Measurements from ENCODE around the gene ISG15.
"Not testable (repeated sequence)": the region's sequence is repeated elsewhere in the genome, so short reads cannot be mapped to it uniquely, and the experiment has no call there.

ISG15 gene

GRCh38 chr1:999725-1000356 lies 13.5 kb upstream of the ISG15 start, which contains the start of gene HES4:
Gene HES4 (minus strand): TSS chr1:1000097. CDS start chr1:999973, 124 bp downstream.
- peak within 1 kb of the TSS; percentile 12 for H3K9ac ChIP-seq (ENCODE audit: low read length)

GRCh38 chr1:1000357-1001056 lies 12.8 kb upstream of the ISG15 start:
- no peaks in the 10 kb centered on the region for H3K9me3 ChIP-seq (ENCODE audit: control insufficient read depth, low read depth, low read length)
- H3K27me3 ChIP-seq (ENCODE audit: control insufficient read depth, insufficient read depth, low read length) = peaks cover 100% of the 10 kb centered on the region
- H3K27ac ChIP-seq (ENCODE audit: low read length) = no peak overlapping the region
- peaks cover 8% of the 10 kb centered on the region for H3K4me1 ChIP-seq (ENCODE audit: control insufficient read depth, low read depth, low read length)
- peak overlapping the region; percentile 44 for H3K4me3 ChIP-seq (ENCODE audit: low read length)
- H3K9ac ChIP-seq (ENCODE audit: low read length) = peak overlapping the region; percentile 12
- no peaks in the 10 kb centered on the region for H3K36me3 ChIP-seq (ENCODE audit: control insufficient read depth, low read depth, low read length)

More at GRCh38 chr1:999725-1000356, 13.5 kb upstream of the ISG15 start, which contains the start of gene HES4:
- H3K27me3 ChIP-seq (ENCODE audit: control insufficient read depth, insufficient read depth, low read length) = peaks cover 100% of the 10 kb centered on the region
- H3K4me3 ChIP-seq (ENCODE audit: low read length) = peak within 1 kb of the TSS; percentile 44
- peaks cover 1% of the 10 kb centered on the region for H3K4me1 ChIP-seq (ENCODE audit: control insufficient read depth, low read depth, low read length)
- no peaks in the 10 kb centered on the region for H3K9me3 ChIP-seq (ENCODE audit: control insufficient read depth, low read depth, low read length)
- no peak within 1 kb of the TSS for H3K27ac ChIP-seq (ENCODE audit: low read length)
- H3K36me3 ChIP-seq (ENCODE audit: control insufficient read depth, low read depth, low read length) = no peaks in the 10 kb centered on the region

- H3K36me3 ChIP-seq (ENCODE audit: control insufficient read depth, low read depth, low read length) = no peaks in the 10 kb centered on the region
- H3K4me1 ChIP-seq (ENCODE audit: control insufficient read depth, low read depth, low read length) = peaks cover 8% of the 10 kb centered on the region
- no peak overlapping the region for H3K9ac ChIP-seq (ENCODE audit: low read length)
- H3K27me3 ChIP-seq (ENCODE audit: control insufficient read depth, insufficient read depth, low read length) = peaks cover 93% of the 10 kb centered on the region
- H3K27ac ChIP-seq (ENCODE audit: low read length) = no peak overlapping the region
- H3K9me3 ChIP-seq (ENCODE audit: control insufficient read depth, low read depth, low read length) = no peaks in the 10 kb centered on the region
- peak overlapping the region; percentile 44 for H3K4me3 ChIP-seq (ENCODE audit: low read length)
Observed at GRCh38 chr1:1001057-1001783, 12.1 kb upstream of the ISG15 start.

GRCh38 chr1:1003618-1004419 lies 9.5 kb upstream of the ISG15 start:
- Histone ChIP-seq H3K27me3 (ENCODE audit: control insufficient read depth, insufficient read depth, low read length) (peaks cover 81% of the 10 kb centered on the region), H3K9ac (ENCODE audit: low read length) (no peak overlapping the region), H3K27ac (ENCODE audit: low read length) (no peak overlapping the region)

GRCh38 chr1:1004420-1004779 lies 8.9 kb upstream of the ISG15 start:
- Histone ChIP-seq H3K36me3 (ENCODE audit: control insufficient read depth, low read depth, low read length) (no peaks in the 10 kb centered on the region), H3K27ac (ENCODE audit: low read length) (no peak overlapping the region), H3K4me1 (ENCODE audit: control insufficient read depth, low read depth, low read length) (peaks cover 8% of the 10 kb centered on the region), H3K4me3 (ENCODE audit: low read length) (no peak overlapping the region), H3K9me3 (ENCODE audit: control insufficient read depth, low read depth, low read length) (no peaks in the 10 kb centered on the region), H3K9ac (ENCODE audit: low read length) (no peak overlapping the region), H3K27me3 (ENCODE audit: control insufficient read depth, insufficient read depth, low read length) (peaks cover 75% of the 10 kb centered on the region)

More at GRCh38 chr1:1003618-1004419, 9.5 kb upstream of the ISG15 start:
- H3K36me3 ChIP-seq (ENCODE audit: control insufficient read depth, low read depth, low read length) = no peaks in the 10 kb centered on the region
- H3K4me1 ChIP-seq (ENCODE audit: control insufficient read depth, low read depth, low read length) = peaks cover 8% of the 10 kb centered on the region
- no peaks in the 10 kb centered on the region for H3K9me3 ChIP-seq (ENCODE audit: control insufficient read depth, low read depth, low read length)
- H3K4me3 ChIP-seq (ENCODE audit: low read length) = no peak overlapping the region

DNA sequence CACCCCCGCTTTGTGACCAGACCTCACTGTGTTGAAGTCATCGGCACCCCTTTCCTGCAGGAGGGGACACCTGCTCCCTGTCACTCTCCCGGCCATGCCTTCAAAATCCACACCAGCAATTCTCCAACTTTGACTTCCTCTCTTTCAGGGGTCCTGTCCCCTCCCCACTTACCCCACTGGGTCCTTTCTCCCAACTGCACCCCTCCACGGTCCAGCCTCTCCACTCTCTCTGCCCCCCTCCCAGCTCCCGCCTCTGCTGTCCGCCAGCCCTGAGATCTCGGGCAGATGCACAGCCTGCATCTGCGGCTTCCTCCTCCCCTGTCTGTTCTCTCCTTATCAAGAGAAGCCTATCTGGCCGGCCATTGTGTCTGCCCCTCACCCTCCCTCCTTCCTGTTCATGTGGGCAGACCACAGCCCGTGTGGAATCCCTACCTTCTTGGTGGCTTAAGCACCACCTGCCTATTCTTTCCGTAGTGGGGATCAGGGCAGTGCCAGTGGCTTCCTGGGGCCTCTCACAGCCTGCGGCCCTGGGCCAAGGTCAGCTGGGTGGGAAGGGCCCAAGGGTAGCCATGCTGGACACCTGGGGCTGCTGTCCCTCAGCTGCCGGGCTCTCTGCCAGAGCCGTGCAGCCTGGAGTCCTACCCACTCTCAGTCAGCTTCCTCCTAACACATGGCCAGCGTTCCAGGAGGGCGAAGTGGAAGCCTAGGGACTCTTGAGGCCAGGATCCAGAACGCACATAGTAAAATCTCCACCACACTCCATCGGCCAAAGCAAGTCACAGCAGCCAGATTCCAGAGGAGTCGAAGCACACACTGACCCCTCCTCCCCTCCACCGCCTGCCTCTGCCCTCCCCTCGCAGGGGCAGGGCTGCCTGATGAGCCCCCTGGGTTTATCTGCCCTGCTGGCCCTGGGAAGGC lies 8.3 kb upstream of the ISG15 start:
- Histone ChIP-seq H3K4me3 (ENCODE audit: low read length) (no peak overlapping the region), H3K36me3 (ENCODE audit: control insufficient read depth, low read depth, low read length) (no peaks in the 10 kb centered on the region), H3K9me3 (ENCODE audit: control insufficient read depth, low read depth, low read length) (no peaks in the 10 kb centered on the region), H3K4me1 (ENCODE audit: control insufficient read depth, low read depth, low read length) (peaks cover 8% of the 10 kb centered on the region), H3K9ac (ENCODE audit: low read length) (no peak overlapping the region), H3K27ac (ENCODE audit: low read length) (no peak overlapping the region), H3K27me3 (ENCODE audit: control insufficient read depth, insufficient read depth, low read length) (peaks cover 68% of the 10 kb centered on the region)

- Histone ChIP-seq H3K4me3 (ENCODE audit: low read length) (no peak overlapping the region), H3K27ac (ENCODE audit: low read length) (no peak overlapping the region), H3K4me1 (ENCODE audit: control insufficient read depth, low read depth, low read length) (peaks cover 8% of the 10 kb centered on the region), H3K27me3 (ENCODE audit: control insufficient read depth, insufficient read depth, low read length) (peaks cover 60% of the 10 kb centered on the region), H3K9me3 (ENCODE audit: control insufficient read depth, low read depth, low read length) (no peaks in the 10 kb centered on the region), H3K9ac (ENCODE audit: low read length) (no peak overlapping the region), H3K36me3 (ENCODE audit: control insufficient read depth, low read depth, low read length) (no peaks in the 10 kb centered on the region)
Observed at GRCh38 chr1:1005774-1006304, 7.5 kb upstream of the ISG15 start.

- H3K4me3 ChIP-seq (ENCODE audit: low read length) = no peak overlapping the region
- peaks cover 53% of the 10 kb centered on the region for H3K27me3 ChIP-seq (ENCODE audit: control insufficient read depth, insufficient read depth, low read length)
- H3K4me1 ChIP-seq (ENCODE audit: control insufficient read depth, low read depth, low read length) = peaks cover 8% of the 10 kb centered on the region
- H3K9ac ChIP-seq (ENCODE audit: low read length) = no peak overlapping the region
- H3K9me3 ChIP-seq (ENCODE audit: control insufficient read depth, low read depth, low read length) = no peaks in the 10 kb centered on the region
- no peak overlapping the region for H3K27ac ChIP-seq (ENCODE audit: low read length)
- H3K36me3 ChIP-seq (ENCODE audit: control insufficient read depth, low read depth, low read length) = no peaks in the 10 kb centered on the region
Observed at GRCh38 chr1:1006305-1007159, 6.8 kb upstream of the ISG15 start.

GRCh38 chr1:1010131-1010530 lies 3.2 kb upstream of the ISG15 start:
- not testable (repeated sequence) for H3K9me3 ChIP-seq (ENCODE audit: control insufficient read depth, low read depth, low read length); H3K36me3 ChIP-seq (ENCODE audit: control insufficient read depth, low read depth, low read length); H3K4me3 ChIP-seq (ENCODE audit: low read length); H3K9ac ChIP-seq (ENCODE audit: low read length); H3K27ac ChIP-seq (ENCODE audit: low read length)
- Histone ChIP-seq H3K4me1 (ENCODE audit: control insufficient read depth, low read depth, low read length) (peaks cover 15% of the 10 kb centered on the region), H3K27me3 (ENCODE audit: control insufficient read depth, insufficient read depth, low read length) (peaks cover 31% of the 10 kb centered on the region)
